ENCODE measurements around the gene SLC6A5.

DNA sequence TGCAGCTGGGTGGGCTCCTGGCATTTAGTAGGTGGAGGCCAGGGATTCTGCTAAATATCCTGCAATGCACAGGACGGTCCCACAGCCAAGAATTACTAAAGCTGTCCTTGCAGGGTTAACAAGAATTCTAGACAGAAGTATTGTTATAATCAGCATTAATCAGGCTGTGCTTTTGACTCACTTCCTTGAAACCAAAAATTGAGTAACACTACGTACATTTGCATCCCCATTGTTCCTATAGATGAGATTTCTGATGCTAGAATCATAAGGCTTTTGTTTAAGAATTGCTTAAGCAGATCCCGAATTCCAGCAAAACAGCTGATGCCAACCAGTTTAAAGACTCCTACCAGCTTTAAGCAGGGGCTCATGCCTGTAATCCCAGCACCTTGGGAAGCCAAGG, 11.4 kb downstream of the SLC6A5 start:
- TF ChIP-seq, protein P1, sequence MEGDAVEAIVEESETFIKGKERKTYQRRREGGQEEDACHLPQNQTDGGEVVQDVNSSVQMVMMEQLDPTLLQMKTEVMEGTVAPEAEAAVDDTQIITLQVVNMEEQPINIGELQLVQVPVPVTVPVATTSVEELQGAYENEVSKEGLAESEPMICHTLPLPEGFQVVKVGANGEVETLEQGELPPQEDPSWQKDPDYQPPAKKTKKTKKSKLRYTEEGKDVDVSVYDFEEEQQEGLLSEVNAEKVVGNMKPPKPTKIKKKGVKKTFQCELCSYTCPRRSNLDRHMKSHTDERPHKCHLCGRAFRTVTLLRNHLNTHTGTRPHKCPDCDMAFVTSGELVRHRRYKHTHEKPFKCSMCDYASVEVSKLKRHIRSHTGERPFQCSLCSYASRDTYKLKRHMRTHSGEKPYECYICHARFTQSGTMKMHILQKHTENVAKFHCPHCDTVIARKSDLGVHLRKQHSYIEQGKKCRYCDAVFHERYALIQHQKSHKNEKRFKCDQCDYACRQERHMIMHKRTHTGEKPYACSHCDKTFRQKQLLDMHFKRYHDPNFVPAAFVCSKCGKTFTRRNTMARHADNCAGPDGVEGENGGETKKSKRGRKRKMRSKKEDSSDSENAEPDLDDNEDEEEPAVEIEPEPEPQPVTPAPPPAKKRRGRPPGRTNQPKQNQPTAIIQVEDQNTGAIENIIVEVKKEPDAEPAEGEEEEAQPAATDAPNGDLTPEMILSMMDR (IDR thresholded peaks at IDR 0.05; ENCODE audit: low read depth, low read length, poor library complexity, severe bottlenecking), result no peak
- no peak for TF ChIP-seq EZH2phosphoT487 (IDR thresholded peaks at IDR 0.05; ENCODE audit: borderline replicate concordance, low read length)
